DND-41 (cell line): ENCODE data around the gene ALG11.

Source experiments
- EZH2 ChIP-seq: IDR thresholded peaks from 3 replicates; pipeline ENCODE4 v1.6.1; 2012; ENCODE audit warnings: borderline replicate concordance, low read depth, mild to moderate bottlenecking, moderate library complexity, low read length, inconsistent platforms; ENCODE audit not compliant: severe bottlenecking
- TF ChIP-seq, protein P1 (sequence below): IDR thresholded peaks from 2 replicates; pipeline ENCODE4 v1.5.1; 2012; ENCODE audit warnings: borderline replicate concordance, low read length, moderate library complexity, mild to moderate bottlenecking; ENCODE audit not compliant: poor library complexity, severe bottlenecking; ENCODE audit errors: extremely low read depth

DNA sequence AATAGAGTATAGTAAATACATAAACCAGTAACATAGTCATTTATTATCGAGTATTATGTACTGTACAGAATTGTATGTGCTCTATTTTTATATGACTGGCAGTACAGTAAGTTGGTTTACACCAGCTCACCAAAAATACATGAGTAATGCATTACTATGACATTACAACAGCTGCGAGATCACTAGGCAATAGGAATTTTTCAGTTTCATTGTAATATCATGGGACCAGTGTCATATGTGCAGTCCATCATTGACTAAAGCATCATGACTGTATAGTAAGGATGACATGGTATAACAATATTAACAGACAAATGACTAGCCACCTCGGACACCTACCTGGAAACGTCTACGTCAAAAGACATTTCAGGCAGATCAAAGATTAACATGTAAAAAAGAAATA lies 34.6 kb upstream of the ALG11 start:
- TF ChIP-seq, protein P1, sequence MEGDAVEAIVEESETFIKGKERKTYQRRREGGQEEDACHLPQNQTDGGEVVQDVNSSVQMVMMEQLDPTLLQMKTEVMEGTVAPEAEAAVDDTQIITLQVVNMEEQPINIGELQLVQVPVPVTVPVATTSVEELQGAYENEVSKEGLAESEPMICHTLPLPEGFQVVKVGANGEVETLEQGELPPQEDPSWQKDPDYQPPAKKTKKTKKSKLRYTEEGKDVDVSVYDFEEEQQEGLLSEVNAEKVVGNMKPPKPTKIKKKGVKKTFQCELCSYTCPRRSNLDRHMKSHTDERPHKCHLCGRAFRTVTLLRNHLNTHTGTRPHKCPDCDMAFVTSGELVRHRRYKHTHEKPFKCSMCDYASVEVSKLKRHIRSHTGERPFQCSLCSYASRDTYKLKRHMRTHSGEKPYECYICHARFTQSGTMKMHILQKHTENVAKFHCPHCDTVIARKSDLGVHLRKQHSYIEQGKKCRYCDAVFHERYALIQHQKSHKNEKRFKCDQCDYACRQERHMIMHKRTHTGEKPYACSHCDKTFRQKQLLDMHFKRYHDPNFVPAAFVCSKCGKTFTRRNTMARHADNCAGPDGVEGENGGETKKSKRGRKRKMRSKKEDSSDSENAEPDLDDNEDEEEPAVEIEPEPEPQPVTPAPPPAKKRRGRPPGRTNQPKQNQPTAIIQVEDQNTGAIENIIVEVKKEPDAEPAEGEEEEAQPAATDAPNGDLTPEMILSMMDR: no peak
- TF ChIP-seq EZH2: no peak
